Bone marrow (tissue), 2 donors: ENCODE results near the gene ERLIN1.
"Not testable (repeated sequence)": the region's sequence is repeated elsewhere in the genome, so short reads cannot be mapped to it uniquely, and the experiment has no call there.

Experiments used
- DNase-seq, 2 donors: peaks; one replicate each; lab custom pipeline; 2025; lab: John Stamatoyannopoulos, UW

The ERLIN1 gene

GRCh38 chr10:100133801-100134200, 52.0 kb downstream of the ERLIN1 start:
- no peak for DNase-seq

DNA sequence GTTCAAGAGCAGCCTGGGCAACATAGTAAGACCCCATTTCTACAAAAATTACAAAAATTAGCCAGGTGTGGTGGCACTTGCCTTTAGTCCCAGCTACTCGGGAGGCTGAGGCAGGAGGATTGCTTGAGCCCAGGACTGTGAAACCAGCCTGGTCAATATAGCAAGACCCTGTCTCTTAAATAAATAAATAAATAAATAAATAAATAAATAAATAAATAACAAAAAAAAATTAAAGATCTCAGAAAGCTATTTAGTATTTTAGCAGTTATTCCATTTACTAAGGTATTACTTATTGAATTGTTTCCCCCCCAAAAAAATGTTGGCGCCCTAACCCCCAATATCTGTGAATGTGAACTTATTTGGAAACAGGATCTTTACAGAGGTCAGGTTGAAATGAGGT, 53.4 kb downstream of the ERLIN1 start:
- no peak for DNase-seq

DNA sequence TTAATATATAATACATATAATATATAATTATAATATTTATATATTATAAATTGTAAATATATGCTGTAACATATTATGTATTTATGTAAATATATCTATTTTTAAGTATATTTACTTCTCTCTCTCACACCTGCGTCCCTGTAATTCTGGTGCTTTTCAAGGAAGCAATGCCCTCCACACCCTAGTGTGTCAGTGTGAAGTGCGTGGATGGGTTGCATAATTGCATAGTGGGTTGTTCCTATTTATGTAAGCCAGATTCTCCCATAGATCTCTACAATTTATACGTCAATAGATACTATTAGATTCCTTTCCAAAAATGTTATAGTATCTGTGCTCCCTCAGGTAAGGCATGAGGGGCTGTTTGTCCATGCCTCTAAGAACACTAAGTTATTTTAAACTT, 54.3 kb downstream of the ERLIN1 start:
- no peak for DNase-seq

DNA sequence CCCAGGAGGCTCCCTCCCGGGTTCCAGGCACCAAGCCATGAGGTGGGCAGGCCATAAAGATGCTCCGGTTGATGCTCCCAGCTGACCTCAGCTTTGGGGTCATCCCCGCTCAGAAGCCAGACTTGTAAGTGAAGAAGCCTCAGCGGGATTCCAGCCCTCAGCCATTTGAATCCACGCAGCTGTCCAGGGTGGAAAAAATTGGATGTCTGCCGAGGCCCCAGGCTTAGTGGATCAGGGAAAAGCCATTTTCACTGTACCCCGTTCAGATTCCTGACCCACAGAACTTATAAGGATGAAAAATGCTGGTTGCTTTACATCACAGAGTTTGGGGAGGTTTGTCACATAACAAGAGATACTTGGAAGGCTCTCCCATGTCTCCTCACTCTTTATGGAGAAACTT, 55.0 kb downstream of the ERLIN1 start:
- no peak for DNase-seq

- no peak for DNase-seq
Measured at GRCh38 chr10:100129424-100129823, 56.4 kb downstream of the ERLIN1 start.

DNA sequence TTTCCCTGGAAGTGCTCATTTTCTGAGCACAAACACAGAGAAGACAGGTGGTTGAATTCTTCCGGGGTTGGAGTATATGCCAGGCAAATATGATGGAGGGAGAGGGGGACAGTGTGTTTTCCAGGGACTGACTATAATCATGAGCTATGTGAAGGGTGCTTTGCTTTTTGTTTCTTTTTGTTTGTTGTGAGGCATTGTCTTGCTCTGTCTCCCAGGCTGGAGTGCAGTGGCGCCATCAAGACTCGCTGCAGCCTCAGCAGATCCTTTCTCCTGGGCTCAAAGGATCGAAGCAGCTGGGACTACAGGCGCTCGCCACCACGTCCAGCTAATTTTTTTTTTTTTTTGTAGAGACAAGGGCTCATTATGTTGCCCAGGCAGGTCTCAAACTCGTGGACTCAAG, 56.9 kb downstream of the ERLIN1 start:
- DNase-seq = no peak

DNA sequence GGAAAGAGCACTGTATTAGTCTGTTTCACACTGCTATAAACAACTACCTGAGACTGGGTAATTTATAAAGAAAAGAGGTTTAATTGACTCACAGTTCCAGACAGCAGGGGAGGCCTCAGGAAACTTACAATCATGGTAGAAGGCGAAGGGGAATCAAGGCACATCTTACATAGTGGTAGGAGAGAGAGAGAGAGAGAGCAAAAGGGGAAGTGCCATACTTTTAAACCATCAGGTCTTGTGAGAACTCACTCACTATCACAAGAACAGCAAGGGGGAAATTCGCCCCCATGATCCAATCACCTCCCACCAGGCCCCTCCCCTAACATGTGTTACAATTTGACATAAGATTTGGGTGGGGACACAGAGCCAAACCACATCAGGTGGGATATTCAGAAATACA, 60.5 kb downstream of the ERLIN1 start:
- DNase-seq = not testable (repeated sequence)

DNA sequence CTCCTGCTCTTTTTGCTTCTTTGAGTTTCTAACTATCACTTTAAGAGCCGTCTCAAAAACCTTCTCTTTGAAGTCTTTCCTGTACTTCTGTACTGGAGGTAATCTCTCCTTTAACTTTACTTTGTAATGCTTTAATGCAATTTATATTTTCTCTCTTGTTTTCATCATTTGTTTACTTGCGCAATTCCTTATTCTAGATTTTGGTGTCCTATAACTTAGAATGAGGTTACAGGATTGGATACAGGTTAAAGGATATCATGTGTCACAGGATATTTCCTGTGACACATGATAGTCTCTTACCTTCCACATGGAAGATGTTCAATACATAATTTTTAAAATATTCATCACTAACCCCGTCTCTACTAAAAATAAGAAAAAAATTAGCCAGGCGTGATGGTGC, 61.7 kb downstream of the ERLIN1 start:
- no peak for DNase-seq

GRCh38 chr10:100122780-100123179, 63.0 kb downstream of the ERLIN1 start:
- no peak for DNase-seq

- no peak for DNase-seq
Measured at GRCh38 chr10:100120550-100120949, 65.3 kb downstream of the ERLIN1 start.

GRCh38 chr10:100119726-100120125, 66.1 kb downstream of the ERLIN1 start:
- DNase-seq = no peak

GRCh38 chr10:100114976-100115770, 70.7 kb downstream of the ERLIN1 start:
- no peak for DNase-seq

- no peak for DNase-seq
Measured at GRCh38 chr10:100114460-100114859, 71.4 kb downstream of the ERLIN1 start.

- DNase-seq = no peak
Measured at GRCh38 chr10:100109670-100110069, 76.2 kb downstream of the ERLIN1 start.

DNA sequence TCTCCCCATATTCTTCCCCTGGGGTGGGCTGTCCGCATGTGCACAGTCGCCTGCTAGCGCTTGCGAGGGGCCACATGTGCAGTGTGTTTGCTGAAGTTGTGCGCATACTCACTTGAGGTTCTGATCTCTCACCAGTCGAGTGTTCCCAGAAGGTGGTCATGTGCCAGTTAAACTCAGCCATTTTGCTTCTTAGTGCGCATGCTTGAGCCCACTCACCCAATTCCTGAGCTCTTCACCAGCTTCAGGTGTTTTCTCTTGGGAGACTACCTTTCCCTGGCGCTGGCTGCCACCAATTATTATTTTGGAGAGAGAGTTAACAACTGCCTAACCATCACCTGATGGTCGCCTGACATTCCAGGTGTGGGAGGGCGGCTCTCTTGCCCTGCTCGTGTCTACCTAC, 79.0 kb downstream of the ERLIN1 start:
- DNase-seq = no peak

DNA sequence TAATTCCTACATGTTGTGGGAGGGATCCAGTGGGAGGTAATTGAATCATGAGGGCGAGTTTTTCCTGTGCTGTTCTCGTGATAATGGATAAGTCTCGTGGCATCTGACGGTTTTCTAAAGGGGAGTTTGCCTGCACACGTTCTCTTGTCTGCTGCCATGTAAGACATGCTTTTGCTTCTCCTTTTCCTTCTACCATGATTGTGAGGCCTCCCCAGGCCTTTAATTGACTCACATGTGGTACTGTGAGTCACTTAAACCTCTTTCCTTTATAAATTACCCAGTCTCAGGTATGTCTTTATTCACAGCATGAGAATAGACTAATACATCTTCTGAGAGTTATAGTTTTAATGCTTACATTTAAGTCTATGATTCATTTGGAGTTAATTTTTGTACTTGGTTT, 81.5 kb downstream of the ERLIN1 start:
- DNase-seq = no peak

- DNase-seq = no peak
Measured at GRCh38 chr10:100103581-100103980, 82.2 kb downstream of the ERLIN1 start.

GRCh38 chr10:100101192-100102076, 84.4 kb downstream of the ERLIN1 start:
- no peak for DNase-seq

GRCh38 chr10:100100651-100101184, 85.1 kb downstream of the ERLIN1 start:
- DNase-seq = no peak
